NCI-H1092 (cell line): Measurements from ENCODE around the gene ZNF184.
"Not testable (repeated sequence)": the region's sequence is repeated elsewhere in the genome, so short reads cannot be mapped to it uniquely, and the experiment has no call there.

Source experiments
- DNase-seq: peaks from one replicate; lab custom pipeline; 2025; lab: John Stamatoyannopoulos, UW

The ZNF184 gene

DNA sequence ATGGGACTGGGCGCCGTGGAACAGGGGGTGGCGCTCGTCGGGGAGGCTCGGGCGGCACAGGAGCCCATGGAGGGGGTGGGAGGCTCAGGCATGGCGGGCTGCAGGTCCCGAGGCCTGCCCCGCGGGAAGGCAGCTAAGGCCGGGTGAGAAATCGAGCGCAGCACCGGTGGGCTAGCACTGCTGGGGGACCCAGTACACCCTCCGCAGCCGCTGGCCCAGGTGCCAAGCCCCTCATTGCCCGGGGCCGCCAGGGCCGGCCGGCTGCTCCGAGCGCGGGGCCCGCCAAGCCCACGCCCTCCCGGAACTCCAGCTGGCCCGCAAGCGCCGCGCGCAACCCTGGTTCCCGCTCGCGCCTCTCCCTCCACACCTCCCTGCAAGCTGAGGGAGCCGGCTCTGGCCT, 48.1 kb downstream of the ZNF184 start:
- DNase-seq: not testable (repeated sequence)

DNA sequence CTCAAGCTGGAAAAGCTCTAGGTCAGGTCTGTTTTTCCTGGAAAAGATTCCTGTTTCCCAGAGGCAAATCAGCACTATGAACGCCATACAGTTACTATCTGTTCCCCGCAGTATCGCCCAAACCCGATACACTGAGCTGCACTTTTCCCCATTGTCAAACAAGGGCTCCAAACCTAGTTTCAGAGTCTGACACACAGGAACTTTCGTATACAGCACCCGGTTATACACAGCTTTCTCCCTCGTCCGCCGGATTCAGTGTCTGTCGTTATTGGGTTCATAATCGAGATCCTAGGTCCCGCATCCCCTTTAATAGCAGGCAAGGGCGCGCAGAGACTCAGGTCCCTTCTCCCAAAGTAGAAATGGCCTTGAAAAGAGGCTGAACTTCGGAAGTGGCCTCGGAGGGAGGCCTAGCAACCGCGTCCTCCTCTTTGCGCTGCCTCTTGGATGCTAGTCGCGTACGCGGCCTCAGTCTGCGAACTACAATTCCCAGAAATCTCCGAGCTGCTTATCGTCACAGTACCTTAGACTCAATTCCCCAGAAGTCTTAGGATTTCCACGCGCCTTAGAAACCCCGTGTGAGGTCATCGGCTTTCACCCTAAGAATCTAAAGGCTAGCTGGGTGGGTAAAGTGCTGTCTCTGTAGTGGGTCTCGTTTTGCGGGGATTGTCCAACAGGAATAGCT, 50.1 kb downstream of the ZNF184 start:
- no peak for DNase-seq

GRCh38 chr6:27419363-27419762, 53.5 kb downstream of the ZNF184 start:
- DNase-seq: no peak

GRCh38 chr6:27415898-27416297, 57.0 kb downstream of the ZNF184 start:
- no peak for DNase-seq

- no peak for DNase-seq
Observed at GRCh38 chr6:27414996-27415395, 57.9 kb downstream of the ZNF184 start.

GRCh38 chr6:27414300-27414699, 58.6 kb downstream of the ZNF184 start:
- DNase-seq: no peak

GRCh38 chr6:27407153-27407814, 65.6 kb downstream of the ZNF184 start:
- DNase-seq: no peak

DNA sequence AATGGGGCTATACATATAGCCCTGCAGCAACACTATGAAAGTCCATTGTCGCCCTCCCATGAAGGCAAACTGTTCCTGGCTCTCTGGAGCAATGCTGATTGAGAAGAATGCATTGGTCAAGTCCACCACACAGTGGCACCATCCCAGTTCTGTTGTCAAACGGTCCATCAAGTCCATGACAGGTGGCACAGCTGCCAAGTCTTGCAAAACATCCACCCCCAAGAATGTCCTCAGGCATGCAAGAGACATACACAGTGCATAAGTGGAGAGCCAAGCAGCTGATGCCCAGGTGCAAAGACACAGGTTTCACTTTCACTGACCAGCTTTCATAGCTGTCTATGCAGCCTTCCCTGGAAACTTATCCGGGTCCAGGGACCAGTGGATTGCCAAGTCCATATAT, 66.8 kb downstream of the ZNF184 start:
- DNase-seq: no peak

DNA sequence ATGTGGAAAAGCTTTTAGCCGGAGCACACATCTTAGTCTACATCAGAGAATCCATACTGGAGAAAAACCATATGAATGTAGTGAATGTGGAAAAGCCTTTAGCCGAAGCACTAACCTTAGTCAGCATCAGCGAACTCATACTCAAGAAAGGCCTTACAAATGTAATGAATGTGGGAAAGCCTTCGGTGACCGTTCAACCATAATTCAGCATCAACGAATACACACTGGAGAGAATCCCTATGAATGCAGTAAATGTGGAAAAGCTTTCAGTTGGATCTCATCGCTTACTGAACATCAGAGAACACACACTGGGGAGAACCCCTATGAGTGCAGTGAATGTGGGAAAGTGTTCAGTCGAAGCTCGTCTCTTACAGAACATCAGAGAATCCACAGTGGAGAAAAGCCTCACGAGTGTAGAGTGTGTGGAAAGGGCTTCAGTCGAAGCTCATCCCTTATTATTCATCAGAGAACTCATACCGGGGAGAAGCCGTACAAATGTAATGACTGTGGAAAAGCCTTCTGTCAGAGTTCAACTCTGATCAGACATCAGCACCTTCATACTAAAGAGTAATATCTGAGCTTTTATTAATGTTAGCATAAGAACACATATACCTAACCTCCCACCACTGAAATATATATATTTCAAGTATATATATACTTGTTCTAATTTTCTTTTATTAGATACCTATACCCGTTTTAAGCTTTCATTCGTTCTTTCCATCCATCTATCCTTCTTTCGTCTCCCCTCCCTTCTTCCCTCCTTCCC, 71.8 kb downstream of the ZNF184 start:
- DNase-seq: no peak
